CD4-positive, alpha-beta T cell (primary cell): ENCODE data around the gene BIN2. TPM values are rescaled to one million over a fixed set of nuclear protein-coding genes. Genes with fewer than 3 reads are reported as not detected.
A peak's percentile ranks its signal among the peaks of the same experiment; 100 is the strongest.
"Not testable (repeated sequence)": the region's sequence is repeated elsewhere in the genome, so short reads cannot be mapped to it uniquely, and the experiment has no call there.

Source experiments
- ATAC-seq: fragments of 200-7000 bp; cut with Tn5 transposase; one replicate; pipeline ENCODE4 v1.10.0; 2022; ENCODE audit warnings: mild to moderate bottlenecking; ENCODE audit not compliant: poor library complexity
- CTCF ChIA-PET: fragments of 350-600 bp; sonication (Branson Sonifier 250); formaldehyde crosslinking; loops from one replicate; lab custom pipeline; 2021; ENCODE audit warnings: antibody characterized with exemption, inconsistent platforms; lab: Charles Lee
- POLR2A ChIA-PET: fragments of 350-600 bp; sonication (Branson Sonifier 250); formaldehyde crosslinking; loops from one replicate; lab custom pipeline; 2021; ENCODE audit warnings: antibody characterized with exemption, inconsistent platforms; lab: Charles Lee
- DNase-seq, 14 experiments: peaks; one replicate each; pipeline ENCODE4 v3.0.0-alpha.2; 2013 to 2020; ENCODE audit warnings: mixed read lengths in 2 of 14
- H3K27ac ChIP-seq, 2 donors: one replicate each; pipeline versions ENCODE4 v1.5.1 to v1.7.0; 2013; ENCODE audit warnings: low read length in 2 of 2, low read depth in 1 of 2, mild to moderate bottlenecking in 1 of 2
- H3K27me3 ChIP-seq, 2 experiments: 1 replicate in 1 of 2; 2 replicates in 1 of 2; pipeline versions ENCODE4 v1.6.1 to v1.7.0; 2013; ENCODE audit warnings: low read length in 2 of 2, control low read depth in 1 of 2, mild to moderate bottlenecking in 1 of 2, moderate library complexity in 1 of 2; ENCODE audit not compliant: insufficient read depth in 2 of 2, control insufficient read depth in 1 of 2
- H3K36me3 ChIP-seq: one replicate; pipeline ENCODE4 v1.6.1; 2013; ENCODE audit warnings: low read length, control low read depth; ENCODE audit not compliant: insufficient read depth
- H3K4me1 ChIP-seq: one replicate; pipeline ENCODE4 v1.6.1; 2013; ENCODE audit warnings: low read length, control low read depth; ENCODE audit not compliant: insufficient read depth
- H3K4me3 ChIP-seq: one replicate; pipeline ENCODE4 v1.5.1; 2013; ENCODE audit warnings: mild to moderate bottlenecking, low read length, moderate library complexity
- H3K9me3 ChIP-seq, 2 experiments: 1 replicate in 1 of 2; 2 replicates in 1 of 2; pipeline versions ENCODE4 v1.6.1 to v1.7.0; 2013; ENCODE audit warnings: low read length in 2 of 2, mild to moderate bottlenecking in 2 of 2, control low read depth in 1 of 2, moderate library complexity in 1 of 2; ENCODE audit not compliant: control insufficient read depth in 1 of 2, insufficient read depth in 1 of 2
- H3K27ac Mint-ChIP-seq: one replicate; pipeline ENCODE4 v1.8.0; 2020; ENCODE audit warnings: mixed read lengths
- H3K27me3 Mint-ChIP-seq: one replicate; pipeline ENCODE4 v1.8.0; 2021; ENCODE audit warnings: mixed read lengths
- H3K36me3 Mint-ChIP-seq: one replicate; pipeline ENCODE4 v1.8.0; 2021; ENCODE audit warnings: low read depth, mixed read lengths
- H3K4me1 Mint-ChIP-seq: one replicate; pipeline ENCODE4 v1.8.0; 2021; ENCODE audit warnings: low read depth, mixed read lengths
- H3K4me3 Mint-ChIP-seq: one replicate; pipeline ENCODE4 v1.8.0; 2020; ENCODE audit warnings: mild to moderate bottlenecking, mixed read lengths
- H3K9me3 Mint-ChIP-seq: one replicate; pipeline ENCODE4 v1.8.0; 2020; ENCODE audit warnings: mixed read lengths
- CTCF ChIP-seq: fragments of 200-600 bp; IDR thresholded peaks from one replicate; pipeline ENCODE4 v1.8.0; 2022; ENCODE audit warnings: antibody characterized with exemption, mild to moderate bottlenecking
- intact Hi-C, 2 experiments: fragments of 100-400 bp; cut with DNase I in 1 of 2; cut with micrococcal nuclease in 1 of 2; formaldehyde crosslinking; loops; one replicate each; pipeline versions ENCODE4 v1.15.1 to v1.9.0; 2023 to 2025; cut with DNase I, micrococcal nuclease
- total RNA-seq, 174 experiments: library from RNA in 2 of 174; stranded (reverse) in 2 of 174; gene quantifications; one replicate each; pipeline ENCODE4 v1.2.3 and lab custom pipeline; 2021 to 2026

Gene BIN2
- total RNA-seq, 2 experiments from 2014 or later, result 127 to 138 TPM

GRCh38 chr12:51285843-51286242 is 38.1 kb downstream of the BIN2 start:
- no peaks in the 10 kb centered on the region for H3K4me1 ChIP-seq
- H3K9me3 ChIP-seq, result no peaks in the 10 kb centered on the region
- ChIA-PET CTCF (interaction anchor here (0.6 kb wide), 1 partner anchor 1749 kb away, joined by 3 read pairs; no protein-coding TSS in a partner anchor), POLR2A (interaction anchor here (1.0 to 2.0 kb wide), 2 partner anchors 33 to 55 kb away, joined by 4 to 6 read pairs; no protein-coding TSS in a partner anchor)
- ATAC-seq, result no peak
- Mint-ChIP-seq H3K36me3 (peaks cover 69% of the 10 kb centered on the region), H3K4me3 (no peak overlapping the region), H3K9me3 (no peaks in the 10 kb centered on the region), H3K27me3 (no peaks in the 10 kb centered on the region), H3K4me1 (no peaks in the 10 kb centered on the region), H3K27ac (peak overlapping the region; percentile 64)
- no peak overlapping the region for H3K4me3 ChIP-seq
- TF ChIP-seq CTCF, result no peak
- peaks cover 89% of the 10 kb centered on the region for H3K36me3 ChIP-seq
- DNase-seq, result no peak
- no peak overlapping the region for H3K27ac ChIP-seq
- intact Hi-C loops, result no loop called here
- no peaks in the 10 kb centered on the region for H3K27me3 ChIP-seq

- DNase-seq (no peak), ATAC-seq (no peak)
- Mint-ChIP-seq H3K9me3 (no peaks in the 10 kb centered on the region), H3K36me3 (peaks cover 50% of the 10 kb centered on the region), H3K27ac (peak overlapping the region; percentile 34), H3K27me3 (no peaks in the 10 kb centered on the region), H3K4me3 (no peak overlapping the region), H3K4me1 (no peaks in the 10 kb centered on the region)
- Histone ChIP-seq H3K27me3 (no peaks in the 10 kb centered on the region), H3K36me3 (peaks cover 59% of the 10 kb centered on the region), H3K4me3 (no peak overlapping the region), H3K4me1 (no peaks in the 10 kb centered on the region), H3K9me3 (no peaks in the 10 kb centered on the region), H3K27ac (no peak overlapping the region)
- POLR2A ChIA-PET, result interaction anchor here (1.0 to 1.2 kb wide), 3 partner anchors 11 to 60 kb away, joined by 3 to 5 read pairs (median 3); partner anchors contain the start of gene SMAGP
- CTCF ChIA-PET, result interaction anchor here (0.5 kb wide), 1 partner anchor 434 kb away, joined by 3 read pairs; no protein-coding TSS in a partner anchor
- intact Hi-C loops, result no loop called here
- TF ChIP-seq CTCF, result no peak
Observed at GRCh38 chr12:51281202-51281924, 42.6 kb downstream of the BIN2 start.

- Histone ChIP-seq H3K4me3 (no peak overlapping the region), H3K9me3 (no peaks in the 10 kb centered on the region), H3K27ac (no peak overlapping the region), H3K27me3 (no peaks in the 10 kb centered on the region), H3K36me3 (peaks cover 4% of the 10 kb centered on the region), H3K4me1 (peaks cover 11% of the 10 kb centered on the region)
- H3K27ac Mint-ChIP-seq, result no peak overlapping the region
- intact Hi-C loops, result no loop called here
- CTCF ChIA-PET, result interaction anchor here (1.3 to 3.0 kb wide), 2 partner anchors 57 to 66 kb away, joined by 3 to 12 read pairs; partner anchors contain the start of gene POU6F1
- no peak for TF ChIP-seq CTCF
- no peak for ATAC-seq
- no peaks in the 10 kb centered on the region for H3K9me3 Mint-ChIP-seq
- no peak overlapping the region for H3K4me3 Mint-ChIP-seq
- no peak for DNase-seq
- no peaks in the 10 kb centered on the region for H3K27me3 Mint-ChIP-seq
- peaks cover 10% of the 10 kb centered on the region for H3K4me1 Mint-ChIP-seq
- POLR2A ChIA-PET, result interaction anchor here (1.3 kb wide), 1 partner anchor 43 kb away, joined by 3 read pairs; no protein-coding TSS in a partner anchor
- peaks cover 12% of the 10 kb centered on the region for H3K36me3 Mint-ChIP-seq
Observed at GRCh38 chr12:51275088-51275487, 48.9 kb downstream of the BIN2 start.

- intact Hi-C loops, H3K27ac Mint-ChIP-seq: not testable (repeated sequence)
Observed at GRCh38 chr12:51272810-51273209, 51.2 kb downstream of the BIN2 start.

More at GRCh38 chr12:51272810-51273209, 51.2 kb downstream of the BIN2 start:
- peaks cover 24% of the 10 kb centered on the region for H3K4me1 Mint-ChIP-seq
- H3K27me3 ChIP-seq, CTCF ChIA-PET, H3K27me3 Mint-ChIP-seq, DNase-seq, H3K36me3 ChIP-seq, H3K9me3 ChIP-seq, H3K36me3 Mint-ChIP-seq, H3K4me3 ChIP-seq, H3K9me3 Mint-ChIP-seq, H3K27ac ChIP-seq, POLR2A ChIA-PET, ATAC-seq: not testable (repeated sequence)
- H3K4me1 ChIP-seq, result peaks cover 21% of the 10 kb centered on the region
- H3K4me3 Mint-ChIP-seq, result peak overlapping the region; percentile 15
